ENCODE data around the gene DOCK1.

The DOCK1 gene

GRCh38 chr10:127029061-127029460 is 123.8 kb downstream of the DOCK1 start:
- TF ChIP-seq CTCF (IDR thresholded peaks at IDR 0.05; ENCODE audit: low read depth, low read length, missing control alignments), result no peak
- no peak for DNase-seq (ENCODE audit: low read depth)
- no peak overlapping the region for H3K4me3 ChIP-seq (ENCODE audit: low read depth, low read length)

- no peak overlapping the region for H3K4me3 ChIP-seq (ENCODE audit: low read depth, low read length)
- no peak for DNase-seq (ENCODE audit: low read depth)
- TF ChIP-seq CTCF (IDR thresholded peaks at IDR 0.05; ENCODE audit: low read depth, low read length, missing control alignments), result no peak
These were observed 128.2 kb downstream of the DOCK1 start for GRCh38 chr10:127033216-127034033.

GRCh38 chr10:127034034-127034633 is 128.9 kb downstream of the DOCK1 start:
- DNase-seq (ENCODE audit: low read depth), result no peak
- TF ChIP-seq CTCF (IDR thresholded peaks at IDR 0.05; ENCODE audit: low read depth, low read length, missing control alignments), result no peak
- H3K4me3 ChIP-seq (ENCODE audit: low read depth, low read length), result no peak overlapping the region

- no peak overlapping the region for H3K4me3 ChIP-seq (ENCODE audit: low read depth, low read length)
- DNase-seq (ENCODE audit: low read depth), result no peak
- TF ChIP-seq CTCF (IDR thresholded peaks at IDR 0.05; ENCODE audit: low read depth, low read length, missing control alignments), result no peak
These were observed 129.6 kb downstream of the DOCK1 start for GRCh38 chr10:127034790-127035189.

GRCh38 chr10:127035827-127036226 is 130.6 kb downstream of the DOCK1 start:
- no peak for DNase-seq (ENCODE audit: low read depth)
- no peak for TF ChIP-seq CTCF (IDR thresholded peaks at IDR 0.05; ENCODE audit: low read depth, low read length, missing control alignments)
- no peak overlapping the region for H3K4me3 ChIP-seq (ENCODE audit: low read depth, low read length)

- no peak overlapping the region for H3K4me3 ChIP-seq (ENCODE audit: low read depth, low read length)
- no peak for DNase-seq (ENCODE audit: low read depth)
- TF ChIP-seq CTCF (IDR thresholded peaks at IDR 0.05; ENCODE audit: low read depth, low read length, missing control alignments), result no peak
These were observed 131.8 kb downstream of the DOCK1 start for GRCh38 chr10:127036987-127037386.
